Suprapubic skin (tissue), 3 donors: ENCODE measurements around the gene EML1.

Experiments
- EP300 ChIP-seq: sonication (generic); formaldehyde crosslinking; IDR thresholded peaks from one replicate; pipeline ENCODE4 v1.6.1; 2017; ENCODE audit warnings: antibody characterized with exemption
- TF ChIP-seq, protein P1 (sequence below), 2 donors: fragments of 200-600 bp in 1 of 2; fragments of 450-650 bp in 1 of 2; sonication (generic) in 1 of 2; IDR thresholded peaks; one replicate each; pipeline ENCODE4 v1.5.1; 2016 to 2019; ENCODE audit warnings: antibody characterized with exemption in 2 of 2, mild to moderate bottlenecking in 1 of 2, moderate library complexity in 1 of 2

DNA sequence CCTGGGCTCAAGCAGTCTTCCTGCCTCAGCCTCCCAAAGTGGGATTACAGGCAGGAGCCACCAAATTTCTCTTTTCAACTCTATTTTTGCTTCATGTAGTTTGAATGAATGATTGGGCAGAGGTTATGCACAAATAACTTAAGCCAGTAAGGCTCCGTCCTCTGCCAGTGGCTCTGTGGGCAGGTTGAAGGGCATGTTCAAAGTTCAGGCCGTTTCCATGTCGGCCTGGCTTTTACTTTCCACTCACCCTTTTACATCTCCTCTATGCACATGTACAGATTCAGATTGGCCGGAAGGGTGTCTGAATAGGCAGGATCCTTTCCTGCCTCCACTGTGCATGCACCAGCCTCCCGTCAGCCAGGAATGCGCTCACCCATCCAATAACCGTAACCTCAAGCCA is 132.3 kb downstream of the EML1 start:
- TF ChIP-seq, protein P1, sequence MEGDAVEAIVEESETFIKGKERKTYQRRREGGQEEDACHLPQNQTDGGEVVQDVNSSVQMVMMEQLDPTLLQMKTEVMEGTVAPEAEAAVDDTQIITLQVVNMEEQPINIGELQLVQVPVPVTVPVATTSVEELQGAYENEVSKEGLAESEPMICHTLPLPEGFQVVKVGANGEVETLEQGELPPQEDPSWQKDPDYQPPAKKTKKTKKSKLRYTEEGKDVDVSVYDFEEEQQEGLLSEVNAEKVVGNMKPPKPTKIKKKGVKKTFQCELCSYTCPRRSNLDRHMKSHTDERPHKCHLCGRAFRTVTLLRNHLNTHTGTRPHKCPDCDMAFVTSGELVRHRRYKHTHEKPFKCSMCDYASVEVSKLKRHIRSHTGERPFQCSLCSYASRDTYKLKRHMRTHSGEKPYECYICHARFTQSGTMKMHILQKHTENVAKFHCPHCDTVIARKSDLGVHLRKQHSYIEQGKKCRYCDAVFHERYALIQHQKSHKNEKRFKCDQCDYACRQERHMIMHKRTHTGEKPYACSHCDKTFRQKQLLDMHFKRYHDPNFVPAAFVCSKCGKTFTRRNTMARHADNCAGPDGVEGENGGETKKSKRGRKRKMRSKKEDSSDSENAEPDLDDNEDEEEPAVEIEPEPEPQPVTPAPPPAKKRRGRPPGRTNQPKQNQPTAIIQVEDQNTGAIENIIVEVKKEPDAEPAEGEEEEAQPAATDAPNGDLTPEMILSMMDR (IDR thresholded peaks at IDR 0.05) = no peak
- TF ChIP-seq EP300 = no peak
